H7 (cell line): ENCODE results near the gene SPSB2. TPM values are rescaled to one million over a fixed set of nuclear protein-coding genes. Genes with fewer than 3 reads are reported as not detected.
"Not testable (repeated sequence)": the region's sequence is repeated elsewhere in the genome, so short reads cannot be mapped to it uniquely, and the experiment has no call there.

Experiments
- DNase-seq: peaks from one replicate; pipeline ENCODE4 v3.0.0; 2012
- H3K27me3 ChIP-seq: 2 replicates; pipeline ENCODE4 v1.6.0; 2011; ENCODE audit warnings: mild to moderate bottlenecking, low read length; ENCODE audit not compliant: control insufficient read depth, insufficient read depth
- H3K36me3 ChIP-seq: replicated peaks from 2 replicates; pipeline ENCODE4 v1.5.1; 2011; ENCODE audit warnings: low read length; ENCODE audit not compliant: control insufficient read depth, insufficient read depth
- H3K4me3 ChIP-seq: 2 replicates; pipeline ENCODE4 v1.5.1; 2011; ENCODE audit warnings: low read depth, mild to moderate bottlenecking, control low read depth, low read length, moderate library complexity; ENCODE audit not compliant: insufficient read depth
- total RNA-seq: library from RNA; depleted of rRNA; stranded (reverse); fragments of >200 nt; shearing (Covaris generic); gene quantifications from 2 replicates; pipeline ENCODE4 v1.2.3, GENCODE V29; 2014

SPSB2 gene
- total RNA-seq, 1 experiment from 2014 or later: 28.7 TPM

DNA sequence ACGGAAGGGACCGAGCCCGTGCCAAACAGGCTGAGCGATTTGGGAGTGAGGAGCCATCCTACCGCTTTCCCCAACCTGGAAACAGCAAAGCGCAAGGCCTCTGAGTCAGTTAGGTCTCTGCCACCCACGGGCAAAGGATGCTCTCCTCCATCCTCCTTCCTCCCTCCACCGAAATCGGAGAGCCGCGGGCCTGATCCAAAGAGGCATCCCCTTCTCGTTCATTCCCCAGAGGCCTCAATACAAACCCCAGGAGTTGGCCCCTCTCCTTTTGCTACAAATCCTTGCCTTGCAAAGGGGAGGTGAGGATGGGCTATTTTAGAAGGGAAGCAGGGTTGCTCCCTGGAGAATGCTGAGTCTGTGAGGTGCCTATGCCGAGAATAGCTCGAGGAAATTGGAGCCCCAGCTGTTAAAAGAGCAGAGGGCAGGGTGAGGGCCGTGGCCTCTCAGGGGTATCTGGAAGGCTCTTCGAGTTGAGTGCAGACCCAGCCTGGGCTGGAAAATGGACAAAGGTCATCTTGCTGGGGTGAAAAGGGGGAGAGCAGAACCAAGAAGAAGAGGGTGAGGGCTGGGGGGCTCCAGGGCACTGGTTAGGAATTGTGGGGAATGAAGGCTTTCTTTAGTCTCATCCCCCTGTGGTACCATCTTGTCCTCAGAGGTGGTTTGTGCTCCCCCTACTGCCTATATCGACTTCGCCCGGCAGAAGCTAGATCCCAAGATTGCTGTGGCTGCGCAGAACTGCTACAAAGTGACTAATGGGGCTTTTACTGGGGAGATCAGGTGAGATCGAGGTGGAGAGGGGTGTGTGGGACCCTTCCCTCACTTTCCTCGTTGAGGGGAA lies 4.7 kb downstream of the SPSB2 start:
- Histone ChIP-seq H3K36me3 (peaks cover 25% of the 10 kb centered on the region), H3K4me3 (peak overlapping the region; percentile 96), H3K27me3 (no peaks in the 10 kb centered on the region)
- DNase-seq: peak; percentile 69

DNA sequence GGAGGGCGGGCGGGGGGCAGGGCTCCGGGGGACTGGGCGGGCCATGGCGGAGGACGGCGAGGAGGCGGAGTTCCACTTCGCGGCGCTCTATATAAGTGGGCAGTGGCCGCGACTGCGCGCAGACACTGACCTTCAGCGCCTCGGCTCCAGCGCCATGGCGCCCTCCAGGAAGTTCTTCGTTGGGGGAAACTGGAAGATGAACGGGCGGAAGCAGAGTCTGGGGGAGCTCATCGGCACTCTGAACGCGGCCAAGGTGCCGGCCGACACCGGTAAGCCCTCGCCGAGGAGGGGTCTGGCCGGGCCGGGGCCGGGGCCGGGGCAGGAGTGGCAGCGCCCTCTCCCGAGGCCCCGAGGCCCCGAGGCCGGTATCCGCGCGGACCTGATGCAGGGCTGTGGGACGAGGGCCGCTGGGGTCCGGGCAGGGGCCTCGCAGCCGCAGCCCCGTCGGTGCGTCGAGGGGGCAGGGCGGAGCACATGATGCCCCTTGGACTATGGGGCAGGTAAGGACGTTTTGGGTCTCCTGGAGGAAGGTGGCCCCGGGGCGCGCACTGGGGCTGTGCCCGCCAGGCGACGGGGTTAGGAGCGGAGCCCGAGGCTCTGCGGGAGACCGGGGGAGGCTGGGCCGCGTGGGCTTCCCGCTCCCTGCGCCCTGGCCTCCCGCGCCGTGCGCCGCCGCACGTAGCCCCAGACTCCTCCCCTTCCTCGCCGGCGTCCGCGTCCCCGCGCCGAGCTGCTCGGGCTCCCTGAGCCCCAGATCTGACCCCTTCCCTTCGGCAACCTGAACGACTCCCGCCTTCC lies 5.5 kb downstream of the SPSB2 start, which contains the start of gene TPI1:
TPI1 (plus strand) TSS at position 119 of the 798 bp plus-strand sequence; CDS start at position 155, 36 bp downstream.
- H3K4me3 ChIP-seq: peak within 1 kb of the TSS; percentile 96
- peak; percentile 99 for DNase-seq
- H3K27me3 ChIP-seq: no peaks in the 10 kb centered on the region
- peaks cover 29% of the 10 kb centered on the region for H3K36me3 ChIP-seq

GRCh38 chr12:6866920-6867412 lies 6.1 kb downstream of the SPSB2 start:
- peak; percentile 78 for DNase-seq

DNA sequence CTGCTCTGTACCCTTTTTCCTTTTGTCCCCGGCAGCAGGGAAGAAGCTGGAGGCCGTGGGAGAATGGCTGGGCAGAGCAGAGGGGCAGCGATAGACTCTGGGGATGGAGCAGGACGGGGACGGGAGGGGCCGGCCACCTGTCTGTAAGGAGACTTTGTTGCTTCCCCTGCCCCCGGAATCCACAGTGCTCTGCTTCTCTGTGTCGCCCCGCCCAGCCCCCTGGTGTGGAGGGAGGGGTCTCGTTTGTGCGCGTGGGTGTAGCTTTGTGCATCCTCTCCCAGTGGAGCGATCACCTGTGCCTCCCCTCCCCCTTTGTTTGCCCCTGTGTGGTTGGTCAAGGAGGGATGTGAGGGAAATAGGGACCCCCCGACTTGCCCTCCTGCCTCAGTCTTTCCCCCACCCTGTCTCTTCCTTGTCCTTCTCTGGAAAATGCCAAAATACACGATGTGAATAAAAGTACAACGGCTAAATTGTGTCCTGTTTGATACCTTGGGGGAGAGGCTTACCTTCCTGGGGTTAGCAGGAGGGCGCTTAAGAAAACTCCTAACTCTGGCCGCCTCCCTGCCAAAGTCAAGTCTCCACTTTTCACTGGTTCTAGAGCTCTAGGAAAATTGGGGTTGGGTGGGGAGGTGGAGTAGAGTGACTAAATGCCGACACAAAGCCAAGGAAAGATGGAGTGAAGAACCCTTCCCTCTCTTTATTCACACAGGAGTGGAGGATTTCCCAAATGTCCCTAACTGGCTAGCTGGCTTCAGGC lies 6.8 kb downstream of the SPSB2 start:
- Histone ChIP-seq H3K36me3 (peaks cover 34% of the 10 kb centered on the region), H3K4me3 (peak overlapping the region; percentile 96), H3K27me3 (no peaks in the 10 kb centered on the region)
- DNase-seq: peak; percentile 81

More at GRCh38 chr12:6866920-6867412, 6.1 kb downstream of the SPSB2 start:
- Histone ChIP-seq H3K27me3 (no peaks in the 10 kb centered on the region), H3K4me3 (peak overlapping the region; percentile 96), H3K36me3 (peaks cover 30% of the 10 kb centered on the region)

- not testable (repeated sequence) for H3K4me3 ChIP-seq, H3K27me3 ChIP-seq, DNase-seq
- H3K36me3 ChIP-seq: peaks cover 34% of the 10 kb centered on the region
Measured at GRCh38 chr12:6865307-6865706, 7.8 kb downstream of the SPSB2 start.

DNA sequence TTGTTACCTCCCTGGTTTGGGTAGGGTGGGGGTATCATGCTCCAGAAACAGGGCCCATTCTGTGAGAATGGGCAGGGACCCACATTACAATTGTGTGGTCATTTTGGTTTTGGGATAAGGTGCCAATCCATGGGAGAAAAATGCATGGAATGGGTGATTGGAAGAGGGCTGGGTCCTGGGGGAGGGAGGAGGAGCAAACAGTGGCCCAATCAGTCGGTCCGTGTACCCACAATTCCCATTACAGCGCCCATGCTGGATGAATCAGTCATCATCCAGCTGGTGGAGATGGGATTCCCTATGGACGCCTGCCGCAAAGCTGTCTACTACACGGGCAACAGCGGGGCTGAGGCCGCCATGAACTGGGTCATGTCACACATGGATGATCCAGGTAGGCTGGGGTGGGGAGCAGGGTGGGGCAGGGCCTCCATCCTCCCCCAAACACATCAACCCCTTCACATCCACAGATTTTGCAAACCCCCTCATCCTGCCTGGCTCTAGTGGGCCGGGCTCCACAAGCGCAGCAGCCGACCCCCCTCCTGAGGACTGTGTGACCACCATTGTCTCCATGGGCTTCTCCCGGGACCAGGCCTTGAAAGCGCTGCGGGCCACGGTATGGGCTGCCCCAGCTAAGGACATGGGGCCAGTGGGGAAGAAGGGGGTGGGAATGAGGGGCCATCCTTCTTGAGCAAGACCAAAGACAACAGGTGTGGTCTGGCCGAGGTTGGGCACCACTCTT lies 9.3 kb downstream of the SPSB2 start:
- DNase-seq: no peak
- no peaks in the 10 kb centered on the region for H3K27me3 ChIP-seq
- no peak overlapping the region for H3K4me3 ChIP-seq
- peaks cover 27% of the 10 kb centered on the region for H3K36me3 ChIP-seq

DNA sequence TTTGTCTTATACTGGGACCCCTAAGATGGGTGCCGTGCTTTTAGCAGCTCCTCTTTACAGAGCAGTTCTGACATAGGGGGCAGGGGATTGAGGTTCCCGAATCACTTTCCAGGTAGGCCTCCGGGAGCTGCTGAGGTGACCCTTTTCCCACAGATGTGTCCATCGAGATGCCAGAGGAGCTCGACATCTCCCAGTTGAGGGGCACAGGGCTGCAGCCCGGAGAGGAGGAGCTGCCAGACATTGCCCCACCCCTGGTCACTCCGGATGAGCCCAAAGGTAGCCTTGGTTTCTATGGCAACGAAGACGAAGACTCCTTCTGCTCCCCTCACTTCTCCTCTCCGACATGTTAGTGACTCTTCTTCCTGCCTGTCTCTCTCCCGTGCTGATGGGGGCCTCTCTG lies 10.1 kb downstream of the SPSB2 start:
- no peaks in the 10 kb centered on the region for H3K27me3 ChIP-seq
- H3K4me3 ChIP-seq: no peak overlapping the region
- H3K36me3 ChIP-seq: peaks cover 31% of the 10 kb centered on the region
- DNase-seq: no peak

- Histone ChIP-seq H3K36me3 (peaks cover 45% of the 10 kb centered on the region), H3K27me3 (no peaks in the 10 kb centered on the region), H3K4me3 (no peak overlapping the region)
- DNase-seq: no peak
Measured at GRCh38 chr12:6861391-6861790, 11.7 kb downstream of the SPSB2 start.

DNA sequence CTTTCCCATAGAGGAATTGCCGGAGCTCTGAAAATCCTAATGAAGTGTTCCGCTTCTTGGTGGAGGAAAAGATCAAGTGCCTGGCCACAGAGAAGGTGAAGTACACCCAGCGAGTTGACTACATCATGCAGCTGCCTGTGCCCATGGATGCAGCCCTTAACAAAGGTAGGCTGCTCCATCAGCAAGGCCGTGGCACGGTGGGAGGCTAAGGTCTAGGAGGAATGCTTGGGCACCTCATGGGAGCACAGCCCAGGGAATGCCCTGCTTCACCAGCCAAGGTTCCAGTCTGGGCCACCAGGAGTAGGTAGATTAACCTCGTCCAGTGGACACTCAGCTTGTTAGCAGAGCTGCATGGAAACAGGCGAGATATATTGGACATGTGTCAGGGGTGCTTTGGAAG lies 12.2 kb downstream of the SPSB2 start:
- H3K27me3 ChIP-seq: no peaks in the 10 kb centered on the region
- no peak overlapping the region for H3K4me3 ChIP-seq
- peaks cover 49% of the 10 kb centered on the region for H3K36me3 ChIP-seq
- DNase-seq: no peak

GRCh38 chr12:6860116-6860515 lies 13.0 kb downstream of the SPSB2 start:
- DNase-seq: no peak
- no peaks in the 10 kb centered on the region for H3K27me3 ChIP-seq
- H3K4me3 ChIP-seq: no peak overlapping the region
- peaks cover 51% of the 10 kb centered on the region for H3K36me3 ChIP-seq

GRCh38 chr12:6858799-6859198 lies 14.3 kb downstream of the SPSB2 start:
- no peak overlapping the region for H3K4me3 ChIP-seq
- no peak for DNase-seq
- H3K36me3 ChIP-seq: peaks cover 46% of the 10 kb centered on the region
- no peaks in the 10 kb centered on the region for H3K27me3 ChIP-seq

DNA sequence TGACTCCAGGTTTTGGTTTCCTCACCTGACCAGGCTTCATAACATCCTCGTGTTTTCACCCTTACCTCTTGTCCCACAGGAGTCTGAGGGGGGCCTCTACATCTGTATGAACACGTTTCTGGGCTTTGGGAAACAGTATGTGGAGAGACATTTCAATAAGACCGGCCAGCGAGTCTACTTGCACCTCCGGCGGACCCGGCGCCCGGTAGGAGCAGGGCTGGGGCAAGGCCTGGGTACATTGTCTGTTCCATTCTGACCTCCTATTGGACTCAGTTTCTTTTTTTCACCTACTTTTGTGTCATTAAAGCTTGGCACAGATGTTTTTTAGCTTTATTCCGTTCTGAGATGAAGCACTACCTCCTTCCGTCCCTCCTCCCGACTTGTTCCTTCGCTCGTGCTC lies 17.8 kb downstream of the SPSB2 start:
- Histone ChIP-seq H3K27me3 (no peaks in the 10 kb centered on the region), H3K4me3 (no peak overlapping the region), H3K36me3 (peaks cover 29% of the 10 kb centered on the region)
- DNase-seq: no peak

- no peak for DNase-seq
- Histone ChIP-seq H3K27me3 (no peaks in the 10 kb centered on the region), H3K4me3 (no peak overlapping the region), H3K36me3 (peaks cover 35% of the 10 kb centered on the region)
Measured at GRCh38 chr12:6854036-6854435, 19.1 kb downstream of the SPSB2 start.

- no peak for DNase-seq
- H3K36me3 ChIP-seq: peaks cover 38% of the 10 kb centered on the region
- no peak overlapping the region for H3K4me3 ChIP-seq
- H3K27me3 ChIP-seq: no peaks in the 10 kb centered on the region
Measured at GRCh38 chr12:6853626-6854025, 19.5 kb downstream of the SPSB2 start.
